Breast epithelium (tissue), 4 donors: ENCODE measurements around the gene RNMT. TPM values are rescaled to one million over a fixed set of nuclear protein-coding genes. Genes with fewer than 3 reads are reported as not detected.

ENCODE experiments used
- DNase-seq, 2 donors: peaks; one replicate each; pipeline ENCODE4 v3.0.0-alpha.2; 2019; ENCODE audit warnings: low spot score in 2 of 2
- H3K27ac ChIP-seq, 2 donors: fragments of 200-600 bp; sonication (generic) in 1 of 2; one replicate each; pipeline ENCODE4 v1.5.1; 2016 to 2019; ENCODE audit warnings: mild to moderate bottlenecking in 1 of 2
- H3K27me3 ChIP-seq, 2 donors: fragments of 200-600 bp; sonication (generic) in 1 of 2; one replicate each; pipeline versions ENCODE4 v1.5.1 to v1.6.0; 2017 to 2019; ENCODE audit warnings: control low read depth in 1 of 2, mild to moderate bottlenecking in 1 of 2
- H3K36me3 ChIP-seq: fragments of 200-600 bp; one replicate; pipeline ENCODE4 v1.5.1; 2019
- H3K4me1 ChIP-seq, 2 donors: fragments of 200-600 bp; sonication (generic); one replicate each; pipeline ENCODE4 v1.5.1; 2016 to 2019; ENCODE audit warnings: control low read depth in 1 of 2
- H3K4me3 ChIP-seq, 3 donors: fragments of 200-600 bp; sonication (generic); 1 replicate in 2 of 3; 2 replicates in 1 of 3; pipeline ENCODE4 v1.5.1; 2016 to 2019; ENCODE audit warnings: mild to moderate bottlenecking in 3 of 3, moderate library complexity in 2 of 3
- H3K9me3 ChIP-seq, 2 donors: fragments of 200-600 bp; sonication (generic) in 1 of 2; one replicate each; pipeline ENCODE4 v1.5.1; 2016 to 2019; ENCODE audit warnings: control low read depth in 1 of 2
- POLR2A ChIP-seq: fragments of 450-650 bp; IDR thresholded peaks from one replicate; pipeline ENCODE4 v1.6.1; 2016; ENCODE audit warnings: antibody characterized with exemption, mild to moderate bottlenecking, moderate library complexity
- POLR2AphosphoS5 ChIP-seq, 3 donors: sonication (generic); formaldehyde crosslinking; IDR thresholded peaks; one replicate each; pipeline ENCODE4 v1.6.1; 2017; ENCODE audit warnings: antibody characterized with exemption in 3 of 3
- intact Hi-C: fragments of 100-400 bp; cut with DNase I; formaldehyde crosslinking; loops from one replicate; pipeline ENCODE4 v1.15.1; 2023; ENCODE audit warnings: low total_unique reads
- total RNA-seq, 3 donors: library from RNA; depleted of rRNA; stranded (reverse); fragments of >200 nt; gene quantifications; one replicate each; pipeline ENCODE4 v1.1.0, GENCODE V29; 2016
- TF ChIP-seq, protein P1 (sequence below), 3 donors: fragments of 450-650 bp; IDR thresholded peaks; one replicate each; pipeline ENCODE4 v1.5.1; 2016 to 2017; ENCODE audit warnings: antibody characterized with exemption in 3 of 3, mild to moderate bottlenecking in 3 of 3, moderate library complexity in 3 of 3

Gene RNMT
- total RNA-seq, 3 donors from 2014 or later = 20.5 to 36.0 (median 23.9) TPM

DNA sequence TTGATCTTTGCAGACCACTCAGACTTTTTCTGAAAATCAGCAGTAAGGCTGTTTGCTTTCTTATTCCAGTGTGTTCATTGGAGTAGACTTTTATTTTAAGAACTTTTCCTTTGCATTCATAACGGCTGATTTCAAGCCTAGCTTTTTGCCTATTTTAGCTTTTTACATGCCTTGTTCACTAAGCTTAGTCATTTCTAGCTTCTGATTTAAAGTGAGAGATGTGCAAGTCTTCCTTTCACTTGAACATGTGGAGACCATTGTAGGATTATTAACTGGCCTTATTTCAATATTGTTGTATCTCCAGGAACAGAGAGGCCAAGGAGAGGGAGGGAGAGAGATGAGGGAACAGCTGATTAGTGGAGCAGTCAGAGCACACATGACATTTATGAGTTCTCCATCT lies 32.1 kb downstream of the RNMT start:
- Histone ChIP-seq H3K27ac (no peak overlapping the region), H3K9me3 (no peaks in the 10 kb centered on the region), H3K4me1 (no peaks in the 10 kb centered on the region), H3K27me3 (no peaks in the 10 kb centered on the region), H3K36me3 (peaks cover 14% of the 10 kb centered on the region), H3K4me3 (no peak overlapping the region)
- no peak for DNase-seq
- TF ChIP-seq, protein P1, sequence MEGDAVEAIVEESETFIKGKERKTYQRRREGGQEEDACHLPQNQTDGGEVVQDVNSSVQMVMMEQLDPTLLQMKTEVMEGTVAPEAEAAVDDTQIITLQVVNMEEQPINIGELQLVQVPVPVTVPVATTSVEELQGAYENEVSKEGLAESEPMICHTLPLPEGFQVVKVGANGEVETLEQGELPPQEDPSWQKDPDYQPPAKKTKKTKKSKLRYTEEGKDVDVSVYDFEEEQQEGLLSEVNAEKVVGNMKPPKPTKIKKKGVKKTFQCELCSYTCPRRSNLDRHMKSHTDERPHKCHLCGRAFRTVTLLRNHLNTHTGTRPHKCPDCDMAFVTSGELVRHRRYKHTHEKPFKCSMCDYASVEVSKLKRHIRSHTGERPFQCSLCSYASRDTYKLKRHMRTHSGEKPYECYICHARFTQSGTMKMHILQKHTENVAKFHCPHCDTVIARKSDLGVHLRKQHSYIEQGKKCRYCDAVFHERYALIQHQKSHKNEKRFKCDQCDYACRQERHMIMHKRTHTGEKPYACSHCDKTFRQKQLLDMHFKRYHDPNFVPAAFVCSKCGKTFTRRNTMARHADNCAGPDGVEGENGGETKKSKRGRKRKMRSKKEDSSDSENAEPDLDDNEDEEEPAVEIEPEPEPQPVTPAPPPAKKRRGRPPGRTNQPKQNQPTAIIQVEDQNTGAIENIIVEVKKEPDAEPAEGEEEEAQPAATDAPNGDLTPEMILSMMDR (IDR thresholded peaks at IDR 0.05) = no peak
- TF ChIP-seq POLR2A = no peak
- no peak for TF ChIP-seq POLR2AphosphoS5 (IDR thresholded peaks at IDR 0.05)
- intact Hi-C loops = no loop called here

DNA sequence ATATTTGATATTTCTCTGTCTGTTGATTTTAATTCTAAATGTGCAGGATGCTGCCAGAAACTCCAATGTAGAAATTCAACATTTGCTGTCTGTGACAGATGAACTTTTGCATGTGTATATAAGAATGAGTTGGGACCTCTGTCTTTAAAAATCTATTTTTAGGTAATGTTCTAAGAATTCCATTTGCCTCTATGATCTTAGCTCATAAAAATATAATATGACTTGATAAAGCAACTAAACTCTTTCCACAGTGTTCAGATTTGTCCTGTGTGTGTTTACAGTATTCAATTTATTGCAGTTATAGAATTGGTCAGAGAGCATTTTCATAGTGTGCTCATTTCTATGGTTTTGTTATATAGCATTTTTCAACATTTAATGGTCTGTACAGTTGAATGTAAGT lies 33.6 kb downstream of the RNMT start:
- intact Hi-C loops = no loop called here
- peaks cover 0 to under 1% of the 10 kb centered on the region in 2 donors for H3K9me3 ChIP-seq
- no peak overlapping the region for H3K27ac ChIP-seq
- H3K27me3 ChIP-seq = no peaks in the 10 kb centered on the region
- no peak for TF ChIP-seq POLR2AphosphoS5 (IDR thresholded peaks at IDR 0.05)
- no peak for DNase-seq
- H3K4me1 ChIP-seq = no peaks in the 10 kb centered on the region
- peaks cover 14% of the 10 kb centered on the region for H3K36me3 ChIP-seq
- no peak overlapping the region for H3K4me3 ChIP-seq

- H3K27ac ChIP-seq = no peak overlapping the region
- H3K36me3 ChIP-seq = peaks cover 7% of the 10 kb centered on the region
- TF ChIP-seq POLR2A = no peak
- no peak for TF ChIP-seq POLR2AphosphoS5 (IDR thresholded peaks at IDR 0.05)
- TF ChIP-seq, protein P1 (IDR thresholded peaks at IDR 0.05) = no peak
- no peaks in the 10 kb centered on the region for H3K27me3 ChIP-seq
- DNase-seq = no peak
- no peak overlapping the region for H3K4me3 ChIP-seq
- H3K4me1 ChIP-seq = no peaks in the 10 kb centered on the region
- H3K9me3 ChIP-seq = peaks cover 19 to 23% of the 10 kb centered on the region in 2 donors
- intact Hi-C loops = no loop called here
Observed at GRCh38 chr18:13762690-13763439, 36.4 kb downstream of the RNMT start.

GRCh38 chr18:13775058-13775457 lies 48.6 kb downstream of the RNMT start:
- no peak for DNase-seq
- Histone ChIP-seq H3K27ac (no peak overlapping the region), H3K4me3 (no peak overlapping the region), H3K27me3 (no peaks in the 10 kb centered on the region), H3K4me1 (no peaks in the 10 kb centered on the region), H3K36me3 (no peaks in the 10 kb centered on the region), H3K9me3 (peaks cover 0 to 18% of the 10 kb centered on the region in 2 donors)
- no peak for TF ChIP-seq POLR2AphosphoS5 (IDR thresholded peaks at IDR 0.05)
- intact Hi-C loops = no loop called here

GRCh38 chr18:13791181-13791580 lies 64.7 kb downstream of the RNMT start:
- Histone ChIP-seq H3K27me3 (no peaks in the 10 kb centered on the region), H3K27ac (no peak overlapping the region), H3K36me3 (no peaks in the 10 kb centered on the region), H3K4me1 (no peaks in the 10 kb centered on the region), H3K9me3 (peaks cover 0 to 10% of the 10 kb centered on the region in 2 donors), H3K4me3 (no peak overlapping the region)
- TF ChIP-seq, protein P1 (IDR thresholded peaks at IDR 0.05) = no peak
- TF ChIP-seq POLR2A (no peak), POLR2AphosphoS5 (IDR thresholded peaks at IDR 0.05) (no peak)
- intact Hi-C loops = no loop called here
- no peak for DNase-seq

DNA sequence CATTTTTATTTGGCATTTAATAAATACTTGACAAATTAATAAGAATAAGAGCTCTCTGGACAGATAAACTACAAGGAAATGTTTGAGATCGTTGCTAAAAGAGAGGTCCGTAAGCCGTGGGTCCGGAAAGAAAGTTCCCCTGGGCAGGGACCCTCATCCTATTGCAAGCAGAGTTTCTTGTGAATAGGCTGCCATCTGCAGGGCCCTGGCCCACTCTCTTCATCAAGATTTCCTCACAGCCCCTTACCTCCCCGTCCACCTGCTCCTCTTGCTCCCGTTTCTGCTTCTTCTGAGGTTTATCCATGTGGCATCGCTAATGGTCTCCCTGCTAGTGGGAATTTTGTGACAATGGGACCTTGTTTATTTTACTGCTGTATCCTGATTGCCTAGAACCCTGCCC lies 67.3 kb downstream of the RNMT start:
- no peaks in the 10 kb centered on the region for H3K4me1 ChIP-seq
- H3K4me3 ChIP-seq = no peak overlapping the region
- H3K9me3 ChIP-seq = no peaks in the 10 kb centered on the region
- intact Hi-C loops = no loop called here
- no peaks in the 10 kb centered on the region for H3K36me3 ChIP-seq
- TF ChIP-seq POLR2AphosphoS5 (IDR thresholded peaks at IDR 0.05) (no peak), POLR2A (no peak)
- TF ChIP-seq, protein P1 (IDR thresholded peaks at IDR 0.05) = no peak
- H3K27ac ChIP-seq = no peak overlapping the region
- no peaks in the 10 kb centered on the region for H3K27me3 ChIP-seq
- DNase-seq = no peak
